Liver (tissue), 9 donors: Measurements from ENCODE around the gene MROH2B. TPM values are rescaled to one million over a fixed set of nuclear protein-coding genes. Genes with fewer than 3 reads are reported as not detected.

Source experiments
- DNase-seq: peaks from one replicate; pipeline ENCODE4 v3.0.0-alpha.2; 2017; ENCODE audit warnings: low spot score
- H3K27ac ChIP-seq, 2 donors: one replicate each; pipeline ENCODE4 v1.7.0; 2013; ENCODE audit warnings: inconsistent platforms in 2 of 2, low read length in 2 of 2, control low read depth in 1 of 2, low read depth in 1 of 2, mild to moderate bottlenecking in 1 of 2
- H3K27me3 ChIP-seq, 4 donors: one replicate each; pipeline versions ENCODE4 v1.6.1 to v1.7.0; 2013; ENCODE audit warnings: low read length in 3 of 4, inconsistent platforms in 1 of 4, mild to moderate bottlenecking in 1 of 4, moderate library complexity in 1 of 4; ENCODE audit not compliant: control insufficient read depth in 4 of 4, insufficient read depth in 4 of 4
- H3K36me3 ChIP-seq, 4 donors: one replicate each; pipeline versions ENCODE4 v1.6.1 to v1.7.0; 2013; ENCODE audit warnings: low read length in 3 of 4, mild to moderate bottlenecking in 3 of 4, low read depth in 1 of 4, moderate library complexity in 1 of 4; ENCODE audit not compliant: control insufficient read depth in 4 of 4, insufficient read depth in 3 of 4
- H3K4me1 ChIP-seq, 4 donors: one replicate each; pipeline versions ENCODE4 v1.6.1 to v1.7.0; 2013; ENCODE audit warnings: low read length in 3 of 4, mild to moderate bottlenecking in 3 of 4, moderate library complexity in 1 of 4; ENCODE audit not compliant: control insufficient read depth in 4 of 4, insufficient read depth in 4 of 4
- H3K4me3 ChIP-seq, 3 donors: one replicate each; pipeline versions ENCODE4 v1.6.1 to v1.7.0; 2013; ENCODE audit warnings: low read length in 3 of 3, control low read depth in 1 of 3, low read depth in 1 of 3, mild to moderate bottlenecking in 1 of 3
- H3K9ac ChIP-seq, 2 donors: one replicate each; pipeline ENCODE4 v1.7.0; 2013; ENCODE audit warnings: low read length in 2 of 2, mild to moderate bottlenecking in 2 of 2, moderate library complexity in 2 of 2, control low read depth in 1 of 2, low read depth in 1 of 2
- H3K9me3 ChIP-seq, 4 donors: one replicate each; pipeline versions ENCODE4 v1.6.1 to v1.7.0; 2013; ENCODE audit warnings: low read length in 3 of 4; ENCODE audit not compliant: control insufficient read depth in 4 of 4
- CTCF ChIP-seq: fragments of 150-350 bp; IDR thresholded peaks from 2 replicates; pipeline ENCODE4 v1.5.1; 2017; ENCODE audit warnings: improper control_type of control experiment, low read depth, low read length; ENCODE audit not compliant: missing input control
- EGR1 ChIP-seq, 2 donors: IDR thresholded peaks; 2 replicates each; pipeline ENCODE4 v1.6.1; 2016 to 2018; ENCODE audit warnings: antibody characterized with exemption in 2 of 2, low read depth in 2 of 2
- FOXA1 ChIP-seq: IDR thresholded peaks from 2 replicates; pipeline ENCODE4 v1.6.1; 2016; ENCODE audit warnings: antibody characterized with exemption
- FOXA2 ChIP-seq: IDR thresholded peaks from 2 replicates; pipeline ENCODE4 v1.6.1; 2016; ENCODE audit warnings: antibody characterized with exemption
- GABPA ChIP-seq, 2 donors: IDR thresholded peaks in 1 of 2; conservative IDR thresholded peaks in 1 of 2; 2 replicates each; pipeline ENCODE4 v1.6.1; 2016; ENCODE audit warnings: antibody characterized with exemption in 2 of 2, mild to moderate bottlenecking in 1 of 2, moderate library complexity in 1 of 2
- HNF4A ChIP-seq, 2 donors: conservative IDR thresholded peaks; 2 replicates each; pipeline ENCODE4 v1.6.1; 2016; ENCODE audit warnings: antibody characterized with exemption in 2 of 2, mild to moderate bottlenecking in 2 of 2
- HNF4G ChIP-seq: IDR thresholded peaks from 2 replicates; pipeline ENCODE4 v1.6.1; 2016; ENCODE audit warnings: antibody characterized with exemption
- JUND ChIP-seq, 2 donors: IDR thresholded peaks; 2 replicates each; pipeline ENCODE4 v1.6.1; 2016; ENCODE audit warnings: antibody characterized with exemption in 2 of 2
- NR2F2 ChIP-seq: IDR thresholded peaks from 2 replicates; pipeline ENCODE4 v1.6.1; 2016; ENCODE audit warnings: antibody characterized with exemption
- RXRA ChIP-seq, 2 donors: IDR thresholded peaks; 2 replicates each; pipeline ENCODE4 v1.6.1; 2017 to 2018; ENCODE audit warnings: antibody characterized with exemption in 2 of 2, mild to moderate bottlenecking in 1 of 2
- SP1 ChIP-seq: IDR thresholded peaks from 2 replicates; pipeline ENCODE4 v1.6.1; 2018; ENCODE audit warnings: antibody characterized with exemption, mild to moderate bottlenecking
- YY1 ChIP-seq: IDR thresholded peaks from 2 replicates; pipeline ENCODE4 v1.6.1; 2016; ENCODE audit warnings: antibody characterized with exemption, mild to moderate bottlenecking
- ZBTB33 ChIP-seq: IDR thresholded peaks from 2 replicates; pipeline ENCODE4 v1.6.1; 2016; ENCODE audit warnings: antibody characterized with exemption
- WGBS: extraction: QIAGEN DNeasy Blood & Tissue Kit; methylation state at CpG from one replicate; pipeline ENCODE4 v1.1.7; 2013; 5-methylcytosine and 5-hydroxymethylcytosine counted together
- polyA plus RNA-seq, 2 donors: library from polyadenylated mRNA; stranded (reverse) in 1 of 2; unstranded in 1 of 2; fragments of 200-250 nt in 1 of 2; fragments of >200 nt in 1 of 2; fragmentation: Nextera tagmentation in 1 of 2; extraction: Ambion mirVana in 1 of 2; gene quantifications; one replicate each; pipeline versions ENCODE4 v1.2.1 to v1.2.3, GENCODE V29; 2013 to 2015
- total RNA-seq, 2 donors: library from RNA; depleted of rRNA; stranded (reverse); fragments of >200 nt; gene quantifications; one replicate each; pipeline ENCODE4 v1.2.3, GENCODE V29; 2014
- TF ChIP-seq, protein P1 (sequence below): IDR thresholded peaks from 2 replicates; pipeline ENCODE4 v1.6.1; 2016; ENCODE audit warnings: antibody characterized with exemption
- TF ChIP-seq, protein P2 (sequence below): IDR thresholded peaks from 2 replicates; pipeline ENCODE4 v1.6.1; 2016; ENCODE audit warnings: antibody characterized with exemption, mild to moderate bottlenecking
- TF ChIP-seq, protein P3 (sequence below): IDR thresholded peaks from 2 replicates; pipeline ENCODE4 v1.6.1; 2016; ENCODE audit warnings: antibody characterized with exemption
- donor health status: healthy.
- donor health status: healthy.
- donor health status: healthy.
- donor health status: healthy.
- donor health status: healthy.

Gene MROH2B
- total and polyA plus RNA-seq, 4 donors, result under 0.01 to 0.46 (median 0.06) TPM; not detected in 1

DNA sequence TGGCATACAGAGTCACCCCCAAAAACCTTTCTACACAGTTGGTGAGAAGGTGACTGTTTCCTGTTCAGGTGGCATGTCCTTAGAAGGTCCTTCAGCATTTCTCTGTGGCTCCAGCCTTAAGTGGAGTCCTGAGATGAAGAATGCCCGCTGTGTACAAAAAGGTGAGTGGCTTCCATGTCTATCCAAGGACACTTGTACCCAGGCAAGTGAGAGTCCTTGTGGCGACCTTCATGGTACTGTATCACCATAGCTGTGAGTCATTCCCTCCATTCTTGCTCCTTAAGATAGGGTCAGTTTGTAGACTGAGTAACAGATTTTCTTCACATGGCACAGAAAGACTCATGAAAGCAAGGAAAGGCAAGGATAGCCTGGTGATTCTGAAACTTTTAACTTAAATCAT, 98.7 kb downstream of the MROH2B start:
- Histone ChIP-seq H3K9me3 (no peaks in the 10 kb centered on the region), H3K4me1 (no peaks in the 10 kb centered on the region), H3K27me3 (no peaks in the 10 kb centered on the region), H3K9ac (no peak overlapping the region), H3K4me3 (no peak overlapping the region), H3K27ac (no peak overlapping the region), H3K36me3 (no peaks in the 10 kb centered on the region)
- TF ChIP-seq ZBTB33 (no peak), RXRA (IDR thresholded peaks at IDR 0.05) (no peak), EGR1 (IDR thresholded peaks at IDR 0.05; ENCODE audit: low read depth in 2 of 2) (no peak), YY1 (no peak), NR2F2 (no peak), HNF4G (no peak), CTCF (no peak), FOXA1 (no peak), JUND (IDR thresholded peaks at IDR 0.05) (no peak), HNF4A (conservative IDR thresholded peaks at IDR 0.05) (no peak), FOXA2 (no peak), GABPA (IDR thresholded peaks at IDR 0.05 in 1 of 2, conservative IDR thresholded peaks at IDR 0.05 in 1 of 2) (no peak), SP1 (no peak)
- TF ChIP-seq, protein P1, sequence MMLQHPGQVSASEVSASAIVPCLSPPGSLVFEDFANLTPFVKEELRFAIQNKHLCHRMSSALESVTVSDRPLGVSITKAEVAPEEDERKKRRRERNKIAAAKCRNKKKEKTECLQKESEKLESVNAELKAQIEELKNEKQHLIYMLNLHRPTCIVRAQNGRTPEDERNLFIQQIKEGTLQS, result no peak
- TF ChIP-seq, protein P2, sequence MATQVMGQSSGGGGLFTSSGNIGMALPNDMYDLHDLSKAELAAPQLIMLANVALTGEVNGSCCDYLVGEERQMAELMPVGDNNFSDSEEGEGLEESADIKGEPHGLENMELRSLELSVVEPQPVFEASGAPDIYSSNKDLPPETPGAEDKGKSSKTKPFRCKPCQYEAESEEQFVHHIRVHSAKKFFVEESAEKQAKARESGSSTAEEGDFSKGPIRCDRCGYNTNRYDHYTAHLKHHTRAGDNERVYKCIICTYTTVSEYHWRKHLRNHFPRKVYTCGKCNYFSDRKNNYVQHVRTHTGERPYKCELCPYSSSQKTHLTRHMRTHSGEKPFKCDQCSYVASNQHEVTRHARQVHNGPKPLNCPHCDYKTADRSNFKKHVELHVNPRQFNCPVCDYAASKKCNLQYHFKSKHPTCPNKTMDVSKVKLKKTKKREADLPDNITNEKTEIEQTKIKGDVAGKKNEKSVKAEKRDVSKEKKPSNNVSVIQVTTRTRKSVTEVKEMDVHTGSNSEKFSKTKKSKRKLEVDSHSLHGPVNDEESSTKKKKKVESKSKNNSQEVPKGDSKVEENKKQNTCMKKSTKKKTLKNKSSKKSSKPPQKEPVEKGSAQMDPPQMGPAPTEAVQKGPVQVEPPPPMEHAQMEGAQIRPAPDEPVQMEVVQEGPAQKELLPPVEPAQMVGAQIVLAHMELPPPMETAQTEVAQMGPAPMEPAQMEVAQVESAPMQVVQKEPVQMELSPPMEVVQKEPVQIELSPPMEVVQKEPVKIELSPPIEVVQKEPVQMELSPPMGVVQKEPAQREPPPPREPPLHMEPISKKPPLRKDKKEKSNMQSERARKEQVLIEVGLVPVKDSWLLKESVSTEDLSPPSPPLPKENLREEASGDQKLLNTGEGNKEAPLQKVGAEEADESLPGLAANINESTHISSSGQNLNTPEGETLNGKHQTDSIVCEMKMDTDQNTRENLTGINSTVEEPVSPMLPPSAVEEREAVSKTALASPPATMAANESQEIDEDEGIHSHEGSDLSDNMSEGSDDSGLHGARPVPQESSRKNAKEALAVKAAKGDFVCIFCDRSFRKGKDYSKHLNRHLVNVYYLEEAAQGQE, result no peak
- TF ChIP-seq, protein P3, sequence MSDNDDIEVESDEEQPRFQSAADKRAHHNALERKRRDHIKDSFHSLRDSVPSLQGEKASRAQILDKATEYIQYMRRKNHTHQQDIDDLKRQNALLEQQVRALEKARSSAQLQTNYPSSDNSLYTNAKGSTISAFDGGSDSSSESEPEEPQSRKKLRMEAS, result no peak
- WGBS, result 95% methylated on average over 2 of the region's 2 CpGs
- DNase-seq, result no peak
